ENCODE data around the gene GORASP2.

GORASP2 gene

DNA sequence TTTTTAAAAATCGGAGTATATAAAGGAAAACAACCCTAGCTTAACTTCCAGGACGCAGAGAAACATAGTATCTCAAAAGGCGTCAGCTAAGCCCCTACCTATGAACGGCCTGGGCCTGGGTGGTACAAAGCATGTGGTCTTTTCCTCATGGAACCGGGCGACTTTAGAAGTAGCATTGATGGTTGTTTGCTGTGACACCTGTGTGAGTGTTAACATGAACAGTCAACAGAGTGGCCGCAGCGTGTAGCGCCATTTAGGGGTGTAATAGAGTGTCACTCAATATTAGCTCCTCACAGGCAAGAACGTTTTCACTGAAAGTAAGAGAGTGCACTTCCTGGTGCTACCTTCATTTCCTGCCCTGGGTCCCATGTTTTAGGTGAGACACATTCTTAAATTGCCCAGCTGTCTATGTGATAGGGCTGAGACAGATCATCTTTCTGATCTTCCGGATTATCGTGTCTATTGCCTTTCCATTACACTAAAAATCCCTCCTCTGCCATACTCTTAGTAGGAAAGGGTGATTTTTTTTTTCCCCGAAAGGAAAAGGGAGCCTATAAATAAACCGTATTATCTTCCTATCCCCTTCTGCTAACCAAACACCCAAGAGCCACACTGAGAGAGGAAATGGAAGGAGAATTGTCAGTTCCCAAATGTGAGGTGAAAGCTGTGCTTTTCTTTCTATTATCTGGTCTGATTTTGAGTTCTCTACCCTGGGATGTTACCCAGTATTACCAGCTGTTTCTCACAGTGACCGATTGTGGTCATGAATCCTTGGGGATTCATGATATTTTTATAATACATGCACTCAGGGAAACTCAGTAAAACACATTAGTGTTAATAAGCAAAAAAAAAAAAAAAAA is 1.3 kb downstream of the GORASP2 start:
- peak; percentile 24 for DNase-seq (ENCODE audit: insufficient read length, low spot score)
- no peak for FAIRE-seq
- no peak for TF ChIP-seq POLR2A (IDR thresholded peaks at IDR 0.05; ENCODE audit: low read depth, low read length)

DNA sequence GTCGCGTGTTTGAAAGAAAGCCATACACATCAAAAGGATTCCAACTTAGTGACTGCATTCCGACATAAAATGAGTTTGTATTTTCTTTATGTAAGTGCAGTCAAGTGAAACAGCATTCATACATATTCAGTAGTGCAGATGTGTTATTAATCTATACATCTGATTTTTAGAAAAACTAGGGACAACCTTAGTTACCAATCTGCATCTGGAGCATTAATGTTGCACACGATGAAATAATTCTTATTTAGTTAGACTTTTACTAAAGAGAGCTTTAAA is 1.9 kb downstream of the GORASP2 start:
- TF ChIP-seq POLR2A (IDR thresholded peaks at IDR 0.05; ENCODE audit: low read depth, low read length) = no peak
- FAIRE-seq = no peak

DNA sequence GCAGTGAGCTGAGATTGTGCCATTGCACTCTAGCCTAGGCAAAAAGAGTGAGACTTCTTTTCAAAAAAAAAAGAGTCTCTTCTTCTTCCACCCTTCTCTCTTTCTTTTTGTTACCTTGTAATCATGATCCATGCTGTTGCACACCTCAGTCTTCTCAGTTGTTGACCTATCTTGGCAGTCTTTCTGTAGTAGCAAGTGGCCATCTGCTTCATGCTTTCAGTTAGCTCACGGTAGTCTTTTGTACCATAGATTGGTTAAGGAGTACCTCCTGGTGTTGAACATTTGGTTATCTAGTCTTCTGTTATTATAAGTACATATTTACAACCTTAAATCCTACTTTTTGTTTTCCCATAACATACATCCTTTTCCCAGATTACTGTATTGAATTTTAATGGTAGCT is 3.1 kb downstream of the GORASP2 start:
- no peak for TF ChIP-seq POLR2A (IDR thresholded peaks at IDR 0.05; ENCODE audit: low read depth, low read length)
- DNase-seq (ENCODE audit: insufficient read length, low spot score) (no peak), FAIRE-seq (no peak)

More for the DNA sequence above, 1.9 kb downstream of the GORASP2 start:
- DNase-seq (ENCODE audit: insufficient read length, low spot score) = no peak

DNA sequence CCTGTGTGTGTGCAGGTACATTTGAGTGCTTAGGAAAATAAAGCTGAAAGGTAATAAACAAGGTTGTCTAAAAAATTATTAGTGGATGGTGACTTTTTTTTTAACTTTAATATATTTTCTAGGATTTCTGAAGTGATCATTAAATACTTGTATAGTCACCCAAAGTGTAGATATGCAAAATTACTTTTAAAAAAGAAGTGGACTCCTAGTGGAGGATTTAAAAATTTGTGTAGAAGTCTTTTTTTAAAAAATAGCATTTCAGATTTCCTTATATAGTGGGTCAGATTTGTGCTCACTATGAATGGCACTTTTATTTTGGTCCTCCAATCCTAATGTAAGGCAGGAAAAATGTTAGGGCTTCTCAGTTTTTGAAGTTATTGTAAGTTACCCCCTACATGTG is 3.9 kb downstream of the GORASP2 start:
- no peak for FAIRE-seq
- no peak for DNase-seq (ENCODE audit: insufficient read length, low spot score)
- TF ChIP-seq POLR2A (IDR thresholded peaks at IDR 0.05; ENCODE audit: low read depth, low read length) = no peak

DNA sequence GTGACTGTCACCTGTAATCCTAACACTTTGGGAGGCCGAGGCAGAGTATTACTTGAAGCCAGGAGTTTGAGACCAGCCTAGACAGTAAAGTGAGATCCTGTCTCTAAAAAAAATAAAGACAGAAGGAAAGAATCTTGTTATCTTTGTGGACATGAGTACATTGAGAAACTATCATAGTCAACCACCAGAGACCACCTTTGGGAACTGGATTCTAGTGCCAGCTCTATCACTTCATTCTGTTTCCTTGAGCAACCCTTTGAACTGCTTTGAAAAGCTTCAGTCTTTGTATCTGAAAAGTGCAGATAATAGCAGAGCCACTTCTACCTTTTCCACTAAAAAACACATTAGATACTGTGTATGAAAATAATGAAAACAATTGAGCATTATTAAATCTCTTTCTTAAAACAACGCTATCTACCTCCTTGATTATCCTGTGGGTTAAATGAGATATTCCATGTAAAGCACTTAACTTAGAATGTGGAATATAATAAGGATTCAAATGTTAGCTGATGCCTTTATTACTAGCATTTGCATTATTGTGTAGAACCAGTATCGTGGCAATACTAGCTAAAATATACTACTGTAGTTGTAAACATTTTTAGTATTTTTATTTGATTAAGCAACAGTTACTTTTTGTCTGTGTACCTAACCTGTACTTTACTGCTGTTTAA is 8.8 kb downstream of the GORASP2 start:
- DNase-seq (ENCODE audit: insufficient read length, low spot score) (no peak), FAIRE-seq (no peak)
- TF ChIP-seq POLR2A (IDR thresholded peaks at IDR 0.05; ENCODE audit: low read depth, low read length) = no peak

DNA sequence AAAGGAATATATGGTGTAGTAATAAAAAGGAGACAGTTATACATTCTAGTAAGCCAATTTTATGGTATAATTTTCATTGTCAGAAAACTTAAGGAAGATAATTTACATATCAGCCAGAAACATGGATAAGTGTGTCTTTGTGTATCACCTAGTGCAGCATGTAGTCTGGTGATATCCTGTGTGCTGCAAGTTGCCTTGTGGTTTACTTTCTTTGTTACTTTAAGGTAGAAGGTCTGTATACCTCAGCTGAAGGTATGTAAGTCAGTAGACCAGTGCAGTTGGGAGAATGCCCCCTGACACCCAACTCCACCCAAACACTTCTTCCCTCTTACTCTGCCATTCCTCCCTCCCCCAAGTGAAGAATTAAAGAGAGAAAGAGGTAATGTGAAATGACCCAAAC is 11.0 kb downstream of the GORASP2 start:
- FAIRE-seq (no peak), DNase-seq (ENCODE audit: insufficient read length, low spot score) (no peak)
- no peak for TF ChIP-seq POLR2A (IDR thresholded peaks at IDR 0.05; ENCODE audit: low read depth, low read length)

DNA sequence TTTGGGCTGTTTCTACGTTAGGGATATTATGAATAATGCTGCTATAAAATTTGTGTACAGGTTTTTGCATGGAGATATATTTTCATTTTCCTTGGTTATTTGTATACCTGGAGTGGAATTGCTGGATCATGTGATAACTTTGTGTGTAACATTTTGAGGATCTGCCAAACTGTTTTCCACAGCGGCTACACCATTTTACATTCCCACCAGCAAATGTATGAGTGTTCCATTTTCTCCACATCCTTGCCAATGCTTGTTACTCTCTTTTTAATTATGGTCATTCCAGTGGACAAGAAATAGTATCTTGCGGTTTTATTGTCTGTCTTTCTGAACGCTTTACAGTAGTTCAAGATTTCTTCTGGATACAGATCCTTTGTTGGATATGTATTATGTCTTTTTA is 13.6 kb downstream of the GORASP2 start:
- DNase-seq (ENCODE audit: insufficient read length, low spot score) (no peak), FAIRE-seq (no peak)
- TF ChIP-seq POLR2A (IDR thresholded peaks at IDR 0.05; ENCODE audit: low read depth, low read length) = no peak

DNA sequence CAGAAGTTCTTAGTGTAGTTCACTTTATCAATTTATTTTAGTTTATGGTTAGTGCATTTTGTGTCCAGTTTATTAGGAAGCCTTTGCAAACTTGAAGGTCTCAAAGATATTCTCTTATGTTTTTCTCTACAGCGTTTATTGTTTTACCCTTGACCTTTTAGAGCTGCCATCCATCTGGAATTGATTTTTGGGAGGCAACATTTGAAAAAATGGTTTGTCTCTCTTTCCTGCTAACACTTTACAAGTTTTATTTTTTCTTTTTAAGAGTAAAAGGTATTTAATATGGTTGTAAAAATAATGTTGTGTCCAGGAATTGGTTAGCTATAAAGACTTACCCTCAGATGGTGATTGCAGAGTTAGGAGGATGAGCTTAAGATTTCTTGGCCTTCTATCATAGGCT is 14.0 kb downstream of the GORASP2 start:
- TF ChIP-seq POLR2A (IDR thresholded peaks at IDR 0.05; ENCODE audit: low read depth, low read length) = no peak
- DNase-seq (ENCODE audit: insufficient read length, low spot score) = no peak
- no peak for FAIRE-seq

DNA sequence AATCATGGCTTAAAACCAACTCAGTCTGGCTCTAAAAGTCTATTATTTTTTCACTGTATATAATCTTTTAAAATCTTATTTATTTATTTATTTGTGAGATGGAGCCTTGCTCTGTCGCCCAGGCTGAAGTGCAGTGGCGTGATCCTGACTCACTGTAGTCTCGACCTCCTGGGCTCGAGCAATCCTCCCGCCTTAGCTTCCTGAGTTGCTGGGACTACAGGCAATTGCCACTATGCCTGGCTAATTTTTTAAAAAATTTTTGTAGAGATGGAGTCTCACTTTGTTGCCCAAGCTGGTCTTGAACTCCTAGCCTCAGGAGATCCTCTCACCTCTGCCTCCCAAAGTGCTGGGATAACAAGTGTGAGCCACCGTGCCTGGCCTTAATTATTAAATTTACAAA is 14.5 kb downstream of the GORASP2 start:
- no peak for FAIRE-seq
- no peak for DNase-seq (ENCODE audit: insufficient read length, low spot score)
- TF ChIP-seq POLR2A (IDR thresholded peaks at IDR 0.05; ENCODE audit: low read depth, low read length) = no peak

DNA sequence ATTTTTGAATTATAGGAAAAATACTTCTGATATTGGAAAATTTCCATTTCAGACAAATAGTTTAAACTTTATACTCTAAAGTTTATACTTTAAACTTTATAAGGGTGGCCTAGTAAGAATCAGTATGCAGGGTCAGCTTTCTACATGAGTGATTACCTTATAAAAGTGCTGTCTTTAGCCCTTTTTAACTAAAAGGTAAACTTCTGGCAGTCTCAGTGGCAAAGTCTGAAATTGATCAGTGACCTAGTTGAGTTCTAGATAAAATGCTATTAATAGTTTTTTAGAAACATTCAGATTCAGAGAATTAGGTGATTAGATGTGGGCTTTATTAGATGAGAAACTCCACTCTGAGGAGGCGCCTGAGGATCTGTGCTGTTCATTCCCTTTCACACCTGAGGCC is 15.5 kb downstream of the GORASP2 start:
- FAIRE-seq (no peak), DNase-seq (ENCODE audit: insufficient read length, low spot score) (no peak)
- no peak for TF ChIP-seq POLR2A (IDR thresholded peaks at IDR 0.05; ENCODE audit: low read depth, low read length)

DNA sequence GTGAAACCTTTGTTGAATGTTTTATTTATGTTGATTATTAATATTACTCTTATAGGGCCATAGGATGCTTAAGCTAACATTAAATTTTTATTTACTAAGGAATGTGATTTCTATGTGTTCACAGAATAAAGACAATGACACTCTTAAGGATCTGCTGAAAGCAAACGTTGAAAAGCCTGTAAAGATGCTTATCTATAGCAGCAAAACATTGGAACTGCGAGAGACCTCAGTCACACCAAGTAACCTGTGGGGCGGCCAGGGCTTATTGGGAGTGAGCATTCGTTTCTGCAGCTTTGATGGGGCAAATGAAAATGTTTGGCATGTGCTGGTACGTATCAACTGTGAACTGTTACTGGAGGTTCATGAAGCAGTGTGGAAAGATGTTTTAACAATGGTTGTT is 20.4 kb downstream of the GORASP2 start:
- no peak for TF ChIP-seq POLR2A (IDR thresholded peaks at IDR 0.05; ENCODE audit: low read depth, low read length)
- FAIRE-seq (no peak), DNase-seq (ENCODE audit: insufficient read length, low spot score) (no peak)

DNA sequence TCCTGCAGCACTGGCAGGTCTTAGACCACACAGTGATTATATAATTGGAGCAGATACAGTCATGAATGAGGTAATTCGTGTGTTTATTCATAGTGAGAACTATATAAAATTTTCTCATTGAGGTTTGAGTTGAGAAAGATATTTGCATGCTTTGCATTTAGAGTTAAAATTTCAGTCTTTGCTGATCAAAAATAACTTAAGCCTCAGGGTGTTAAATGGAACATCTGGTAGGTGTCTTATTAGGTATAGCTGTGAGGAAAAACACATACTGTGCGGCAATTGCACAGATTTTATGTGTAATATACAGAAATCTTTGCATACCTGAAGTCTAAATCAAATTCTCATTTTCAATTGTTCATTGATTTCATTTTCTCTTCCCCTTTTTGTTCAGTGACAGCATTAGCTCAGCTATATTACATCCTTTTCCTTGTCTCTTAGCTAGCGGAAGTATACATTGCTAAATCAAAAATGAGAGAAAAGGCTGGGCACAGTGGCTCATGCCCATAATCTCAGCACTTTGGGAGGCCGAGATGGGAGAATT is 21.2 kb downstream of the GORASP2 start:
- FAIRE-seq = no peak
- TF ChIP-seq POLR2A (IDR thresholded peaks at IDR 0.05; ENCODE audit: low read depth, low read length) = no peak
- DNase-seq (ENCODE audit: insufficient read length, low spot score) = no peak

DNA sequence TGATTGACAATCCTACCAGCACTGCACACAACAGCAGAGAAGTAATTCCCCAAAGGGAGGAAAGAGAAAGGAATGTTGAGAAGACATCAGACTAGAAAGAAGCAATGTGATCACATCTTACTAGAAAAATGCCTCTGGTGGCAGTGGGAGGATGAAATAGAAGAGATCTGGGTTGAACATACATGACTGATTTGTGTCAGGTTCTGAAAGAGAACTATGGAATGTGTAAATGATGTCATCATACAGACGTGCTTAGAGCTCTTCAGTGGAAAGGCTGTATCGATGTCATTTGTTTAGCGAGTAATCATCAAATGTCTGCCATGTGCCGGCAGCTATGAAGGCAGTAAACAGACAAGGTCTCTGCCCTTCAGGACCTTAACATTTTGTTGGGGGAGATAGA is 24.9 kb downstream of the GORASP2 start:
- FAIRE-seq (no peak), DNase-seq (ENCODE audit: insufficient read length, low spot score) (no peak)
- TF ChIP-seq POLR2A (IDR thresholded peaks at IDR 0.05; ENCODE audit: low read depth, low read length) = no peak

DNA sequence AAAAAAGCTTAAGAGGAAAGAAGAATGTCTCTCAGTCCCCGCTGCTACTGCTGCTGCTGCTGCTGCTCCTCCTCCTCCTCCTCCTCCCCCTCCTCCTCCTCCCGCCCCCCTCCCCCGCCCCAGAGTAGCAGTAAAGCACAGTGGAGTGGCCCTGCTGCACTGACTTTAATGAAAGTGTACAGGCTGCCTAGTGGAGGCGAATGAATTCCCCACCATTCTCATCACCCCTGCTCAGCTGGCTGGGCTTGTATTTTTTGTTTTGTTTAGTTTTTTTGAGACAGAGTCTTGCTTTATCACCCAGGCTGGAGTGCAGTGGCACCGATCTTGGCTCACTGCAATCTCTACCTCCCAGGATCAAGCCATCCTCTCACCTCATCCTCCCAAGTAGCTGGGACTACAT is 34.3 kb downstream of the GORASP2 start:
- DNase-seq (ENCODE audit: insufficient read length, low spot score) (no peak), FAIRE-seq (no peak)
- TF ChIP-seq POLR2A (IDR thresholded peaks at IDR 0.05; ENCODE audit: low read depth, low read length) = no peak

All from H54 (cell line).